ENCODE results near the gene BMAL2.

- TF ChIP-seq, protein P1, sequence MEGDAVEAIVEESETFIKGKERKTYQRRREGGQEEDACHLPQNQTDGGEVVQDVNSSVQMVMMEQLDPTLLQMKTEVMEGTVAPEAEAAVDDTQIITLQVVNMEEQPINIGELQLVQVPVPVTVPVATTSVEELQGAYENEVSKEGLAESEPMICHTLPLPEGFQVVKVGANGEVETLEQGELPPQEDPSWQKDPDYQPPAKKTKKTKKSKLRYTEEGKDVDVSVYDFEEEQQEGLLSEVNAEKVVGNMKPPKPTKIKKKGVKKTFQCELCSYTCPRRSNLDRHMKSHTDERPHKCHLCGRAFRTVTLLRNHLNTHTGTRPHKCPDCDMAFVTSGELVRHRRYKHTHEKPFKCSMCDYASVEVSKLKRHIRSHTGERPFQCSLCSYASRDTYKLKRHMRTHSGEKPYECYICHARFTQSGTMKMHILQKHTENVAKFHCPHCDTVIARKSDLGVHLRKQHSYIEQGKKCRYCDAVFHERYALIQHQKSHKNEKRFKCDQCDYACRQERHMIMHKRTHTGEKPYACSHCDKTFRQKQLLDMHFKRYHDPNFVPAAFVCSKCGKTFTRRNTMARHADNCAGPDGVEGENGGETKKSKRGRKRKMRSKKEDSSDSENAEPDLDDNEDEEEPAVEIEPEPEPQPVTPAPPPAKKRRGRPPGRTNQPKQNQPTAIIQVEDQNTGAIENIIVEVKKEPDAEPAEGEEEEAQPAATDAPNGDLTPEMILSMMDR (conservative IDR thresholded peaks at IDR 0.05 in 1 of 2, IDR thresholded peaks at IDR 0.05 in 1 of 2; ENCODE audit: low read depth in 1 of 2, low read length in 2 of 2): no peak
- TF ChIP-seq EZH2 (IDR thresholded peaks at IDR 0.05; ENCODE audit: low read length, missing control alignments): no peak
These were observed 5.8 kb downstream of the BMAL2 start for GRCh38 chr12:27338473-27338872.

All from fibroblast of lung (primary cell).